HepG2 (cell line): ENCODE results near the gene EXTL1. TPM values are rescaled to one million over a fixed set of nuclear protein-coding genes. Genes with fewer than 3 reads are reported as not detected.

Experiments used
- ASH2L ChIP-seq: fragments of 300-600, 200-600 bp; sonication (generic); IDR thresholded peaks from 2 replicates; pipeline ENCODE4 v1.7.0; 2017; ENCODE audit warnings: low read depth, mild to moderate bottlenecking, moderate library complexity, mixed read lengths, low read length; ENCODE audit not compliant: insufficient read length
- FOSL2 ChIP-seq: sonication (generic); formaldehyde crosslinking; IDR thresholded peaks from 2 replicates; pipeline ENCODE4 v1.4.0; 2020; ENCODE audit warnings: missing genetic modification reagents
- FOXM1 ChIP-seq: sonication (generic); formaldehyde crosslinking; IDR thresholded peaks from 2 replicates; pipeline ENCODE4 v1.5.0; 2020; ENCODE audit warnings: missing genetic modification reagents
- HIVEP1 ChIP-seq: sonication (generic); formaldehyde crosslinking; IDR thresholded peaks from 2 replicates; pipeline ENCODE4 v1.4.0; 2020; ENCODE audit warnings: mild to moderate bottlenecking, missing genetic modification reagents
- KMT2A ChIP-seq: sonication (generic); formaldehyde crosslinking; IDR thresholded peaks from 2 replicates; pipeline ENCODE4 v1.4.0; 2020; ENCODE audit warnings: missing genetic modification reagents
- NRL ChIP-seq: sonication (generic); formaldehyde crosslinking; IDR thresholded peaks from 2 replicates; pipeline ENCODE4 v1.5.0; 2020; ENCODE audit warnings: missing genetic modification reagents, mild to moderate bottlenecking, moderate library complexity, borderline replicate concordance
- PAWR ChIP-seq: sonication (generic); formaldehyde crosslinking; IDR thresholded peaks from 2 replicates; pipeline ENCODE4 v1.4.0; 2020; ENCODE audit warnings: missing genetic modification reagents, mild to moderate bottlenecking, borderline replicate concordance
- PPARG ChIP-seq: conservative IDR thresholded peaks from 2 replicates; pipeline ENCODE4 v1.6.1; 2016; ENCODE audit warnings: missing biosample characterization, missing genetic modification reagents
- PRMT3 ChIP-seq: sonication (generic); formaldehyde crosslinking; IDR thresholded peaks from 2 replicates; pipeline ENCODE4 v1.8.1; 2022; ENCODE audit warnings: low read depth, mild to moderate bottlenecking, moderate library complexity, missing genetic modification reagents, borderline replicate concordance
- RXRA ChIP-seq: sonication (generic); formaldehyde crosslinking; IDR thresholded peaks from 2 replicates; pipeline ENCODE4 v1.5.1; 2020; ENCODE audit warnings: missing genetic modification reagents
- RXRB ChIP-seq: IDR thresholded peaks from 2 replicates; pipeline ENCODE4 v1.6.1; 2016; ENCODE audit warnings: borderline replicate concordance, missing genetic modification reagents, missing compliant biosample characterization
- SCMH1 ChIP-seq: sonication (generic); formaldehyde crosslinking; IDR thresholded peaks from 2 replicates; pipeline ENCODE4 v1.9.0; 2021; ENCODE audit warnings: missing genetic modification reagents, mild to moderate bottlenecking, borderline replicate concordance
- SMC3 ChIP-seq: IDR thresholded peaks from 2 replicates; pipeline ENCODE4 v1.6.1; 2011; ENCODE audit warnings: low read length, improper control_type of control experiment
- SPEN ChIP-seq: sonication (generic); formaldehyde crosslinking; IDR thresholded peaks from 2 replicates; pipeline ENCODE4 v1.5.1; 2020; ENCODE audit warnings: low read depth, mild to moderate bottlenecking, missing genetic modification reagents
- TCF7 ChIP-seq: sonication (generic); IDR thresholded peaks from 2 replicates; pipeline ENCODE4 v1.6.1; 2016; ENCODE audit warnings: antibody characterized with exemption, low read depth
- XRCC5 ChIP-seq: fragments of 200-400 bp; formaldehyde crosslinking; optimal IDR thresholded peaks from 2 replicates; pipeline ENCODE3; 2017; ENCODE audit warnings: mild to moderate bottlenecking, low read length
- ZFAT ChIP-seq: sonication (generic); formaldehyde crosslinking; conservative IDR thresholded peaks from 2 replicates; pipeline ENCODE4 v1.8.1; 2023; ENCODE audit warnings: missing genetic modification reagents, inconsistent platforms
- ZNF563 ChIP-seq: sonication (generic); formaldehyde crosslinking; IDR thresholded peaks from 2 replicates; pipeline ENCODE4 v1.8.0; 2022; ENCODE audit warnings: mild to moderate bottlenecking, moderate library complexity, missing genetic modification reagents
- ZNF564 ChIP-seq: sonication (generic); formaldehyde crosslinking; IDR thresholded peaks from 2 replicates; pipeline ENCODE4 v1.8.1; 2023; ENCODE audit warnings: mild to moderate bottlenecking, missing genetic modification reagents
- ZNF652 ChIP-seq: IDR thresholded peaks from 2 replicates; pipeline ENCODE4 v1.6.1; 2016; ENCODE audit warnings: low read depth, borderline replicate concordance
- ZNF747 ChIP-seq: sonication (generic); formaldehyde crosslinking; IDR thresholded peaks from 2 replicates; pipeline ENCODE4 v1.8.1; 2023; ENCODE audit warnings: missing genetic modification reagents, mild to moderate bottlenecking, borderline replicate concordance
- ZNF766 ChIP-seq: sonication (generic); formaldehyde crosslinking; IDR thresholded peaks from 2 replicates; pipeline ENCODE4 v1.5.0; 2020; ENCODE audit warnings: missing genetic modification reagents, borderline replicate concordance
- ZNF792 ChIP-seq: IDR thresholded peaks from 2 replicates; pipeline ENCODE4 v1.6.1; 2016
- polyA plus RNA-seq, 8 experiments: library from polyadenylated mRNA; depleted of rRNA in 3 of 8; stranded (reverse) in 7 of 8; unstranded in 1 of 8; fragments of >200 nt; fragmentation: Illumina TruSeq in 4 of 8; extraction: Trizol in 4 of 8; gene quantifications; 2 replicates each; pipeline versions ENCODE4 v1.2.1 to v1.2.3, GENCODE V29; 2011 to 2016; ENCODE audit warnings: low read depth in 4 of 8, missing spikeins in 1 of 8, mixed read lengths in 1 of 8; ENCODE audit not compliant: insufficient read depth in 1 of 8
- total RNA-seq, 5 experiments: library from RNA; depleted of rRNA; stranded (reverse); fragments of >200 nt; fragmentation: Illumina TruSeq; extraction: Trizol; gene quantifications; 2 replicates each; pipeline ENCODE4 v1.2.3, GENCODE V29; 2016; ENCODE audit warnings: low read depth in 1 of 5
- TF ChIP-seq, protein P1 (sequence below): IDR thresholded peaks from 2 replicates; pipeline ENCODE4 v1.6.1; 2012; ENCODE audit warnings: inconsistent platforms
- TF ChIP-seq, protein P2 (sequence below): sonication (generic); formaldehyde crosslinking; IDR thresholded peaks from 2 replicates; pipeline ENCODE4 v1.4.0; 2020; ENCODE audit warnings: low read depth, mild to moderate bottlenecking, missing genetic modification reagents
- TF ChIP-seq, protein P3 (sequence below): sonication (generic); formaldehyde crosslinking; IDR thresholded peaks from 2 replicates; pipeline ENCODE4 v1.5.0; 2020; ENCODE audit warnings: missing genetic modification reagents
- TF ChIP-seq, protein P4 (sequence below): sonication (generic); formaldehyde crosslinking; IDR thresholded peaks from 2 replicates; pipeline ENCODE4 v1.5.0; 2020; ENCODE audit warnings: mild to moderate bottlenecking, missing genetic modification reagents, moderate library complexity

EXTL1 gene
- total and polyA plus RNA-seq, 2 of the 13 experiments (the other 11 are each of a cell fraction or from before 2014, with no cell fraction given), result 0.35 to 1.0 TPM

DNA sequence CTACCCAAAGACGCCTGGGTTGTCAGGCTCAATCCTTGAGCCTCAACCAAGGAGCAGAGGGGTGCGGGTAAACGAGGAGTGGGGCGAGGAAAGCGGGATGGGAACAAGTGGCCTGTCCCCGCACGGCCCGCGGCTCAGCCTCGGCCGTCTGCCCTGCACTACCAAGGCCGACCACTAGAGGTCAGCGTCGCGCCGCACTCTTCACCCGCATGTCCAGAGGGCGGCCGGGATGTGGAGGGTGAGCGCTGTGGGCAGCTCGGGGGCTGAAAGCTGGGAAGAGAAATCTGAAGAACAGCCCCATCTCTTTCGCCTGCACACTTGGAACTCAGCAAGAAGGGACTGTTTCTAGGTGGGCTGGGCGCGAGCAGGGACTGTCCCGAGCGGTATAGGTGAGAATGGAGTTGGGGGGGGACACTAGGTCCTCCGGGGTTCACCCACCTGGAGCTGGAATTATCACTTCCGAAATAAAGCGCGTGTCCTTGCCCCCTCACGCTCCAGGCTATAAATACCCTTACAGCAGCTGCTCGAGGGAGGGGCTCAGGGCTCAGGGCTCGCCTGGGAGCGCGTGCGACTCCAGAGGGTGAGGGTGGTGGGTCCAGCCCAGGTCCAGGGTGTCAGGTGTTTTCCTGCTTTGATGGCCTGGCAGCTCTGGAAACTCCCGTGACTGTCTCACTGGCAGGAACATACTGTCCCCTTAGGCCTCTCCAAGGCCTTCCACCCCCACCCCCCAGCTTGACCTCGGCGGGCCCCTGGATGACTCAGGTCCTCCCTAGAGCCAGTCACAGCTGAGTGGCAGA, 14.6 kb downstream of the EXTL1 start (continued):
- TF ChIP-seq ZNF563 (no peak), PAWR (CRISPR knock-in tag) (no peak), ZNF652 (no peak), RXRA (CRISPR knock-in tag) (peak; percentile 20; the same call in 1 of the 2 replicates), XRCC5 (no peak), SMC3 (peak; percentile 13; the same call in 1 of the 2 replicates), SCMH1 (no peak), ZNF766 (no peak), ZNF747 (CRISPR knock-in tag) (no peak), RXRB (no peak), ZNF564 (CRISPR knock-in tag) (peak; percentile 71; the same call in 1 of the 2 replicates), KMT2A (CRISPR knock-in tag) (0 out of 2 replicates have a peak, but pooled peaks have one; percentile 4), NRL (CRISPR knock-in tag) (no peak), FOXM1 (no peak), FOSL2 (CRISPR knock-in tag) (peak; percentile 77), SPEN (0 out of 2 replicates have a peak, but pooled peaks have one; percentile 18), PPARG (no peak), ZNF792 (0 out of 2 replicates have a peak, but pooled peaks have one; percentile 20), PRMT3 (CRISPR knock-in tag) (no peak), ASH2L (peak; percentile 24), ZFAT (CRISPR knock-in tag) (no peak), HIVEP1 (CRISPR knock-in tag) (no peak), TCF7 (no peak)
- TF ChIP-seq, protein P1, sequence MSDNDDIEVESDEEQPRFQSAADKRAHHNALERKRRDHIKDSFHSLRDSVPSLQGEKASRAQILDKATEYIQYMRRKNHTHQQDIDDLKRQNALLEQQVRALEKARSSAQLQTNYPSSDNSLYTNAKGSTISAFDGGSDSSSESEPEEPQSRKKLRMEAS, result peak; percentile 74
- TF ChIP-seq, protein P2, sequence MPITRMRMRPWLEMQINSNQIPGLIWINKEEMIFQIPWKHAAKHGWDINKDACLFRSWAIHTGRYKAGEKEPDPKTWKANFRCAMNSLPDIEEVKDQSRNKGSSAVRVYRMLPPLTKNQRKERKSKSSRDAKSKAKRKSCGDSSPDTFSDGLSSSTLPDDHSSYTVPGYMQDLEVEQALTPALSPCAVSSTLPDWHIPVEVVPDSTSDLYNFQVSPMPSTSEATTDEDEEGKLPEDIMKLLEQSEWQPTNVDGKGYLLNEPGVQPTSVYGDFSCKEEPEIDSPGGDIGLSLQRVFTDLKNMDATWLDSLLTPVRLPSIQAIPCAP, result no peak
- TF ChIP-seq, protein P3, sequence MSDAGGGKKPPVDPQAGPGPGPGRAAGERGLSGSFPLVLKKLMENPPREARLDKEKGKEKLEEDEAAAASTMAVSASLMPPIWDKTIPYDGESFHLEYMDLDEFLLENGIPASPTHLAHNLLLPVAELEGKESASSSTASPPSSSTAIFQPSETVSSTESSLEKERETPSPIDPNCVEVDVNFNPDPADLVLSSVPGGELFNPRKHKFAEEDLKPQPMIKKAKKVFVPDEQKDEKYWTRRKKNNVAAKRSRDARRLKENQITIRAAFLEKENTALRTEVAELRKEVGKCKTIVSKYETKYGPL (CRISPR knock-in tag), result no peak
- TF ChIP-seq, protein P4, sequence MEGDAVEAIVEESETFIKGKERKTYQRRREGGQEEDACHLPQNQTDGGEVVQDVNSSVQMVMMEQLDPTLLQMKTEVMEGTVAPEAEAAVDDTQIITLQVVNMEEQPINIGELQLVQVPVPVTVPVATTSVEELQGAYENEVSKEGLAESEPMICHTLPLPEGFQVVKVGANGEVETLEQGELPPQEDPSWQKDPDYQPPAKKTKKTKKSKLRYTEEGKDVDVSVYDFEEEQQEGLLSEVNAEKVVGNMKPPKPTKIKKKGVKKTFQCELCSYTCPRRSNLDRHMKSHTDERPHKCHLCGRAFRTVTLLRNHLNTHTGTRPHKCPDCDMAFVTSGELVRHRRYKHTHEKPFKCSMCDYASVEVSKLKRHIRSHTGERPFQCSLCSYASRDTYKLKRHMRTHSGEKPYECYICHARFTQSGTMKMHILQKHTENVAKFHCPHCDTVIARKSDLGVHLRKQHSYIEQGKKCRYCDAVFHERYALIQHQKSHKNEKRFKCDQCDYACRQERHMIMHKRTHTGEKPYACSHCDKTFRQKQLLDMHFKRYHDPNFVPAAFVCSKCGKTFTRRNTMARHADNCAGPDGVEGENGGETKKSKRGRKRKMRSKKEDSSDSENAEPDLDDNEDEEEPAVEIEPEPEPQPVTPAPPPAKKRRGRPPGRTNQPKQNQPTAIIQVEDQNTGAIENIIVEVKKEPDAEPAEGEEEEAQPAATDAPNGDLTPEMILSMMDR (CRISPR knock-in tag), result peak; percentile 97
